ENCODE results near the gene SYVN1.
A peak's percentile ranks its signal among the peaks of the same experiment; 100 is the strongest.

The SYVN1 gene

DNA sequence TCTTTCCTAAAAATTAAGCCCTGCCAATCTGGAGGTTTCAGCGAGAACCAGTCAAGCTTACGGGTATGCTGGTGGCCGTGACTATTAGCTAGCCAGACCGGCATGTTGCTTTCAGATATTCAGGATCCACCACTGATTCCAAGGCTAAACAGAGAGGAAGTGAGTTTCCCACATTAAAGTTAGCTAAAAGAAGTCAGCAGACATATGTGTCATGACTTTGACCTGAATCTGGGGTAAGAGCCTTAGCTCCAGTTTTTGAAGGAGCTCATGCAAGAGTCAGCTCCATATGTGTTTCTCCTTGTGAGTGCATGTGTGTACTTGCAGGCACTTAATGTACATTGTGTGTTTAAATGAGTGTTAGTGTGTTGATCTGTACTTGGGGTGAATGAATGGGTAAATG, 48.9 kb downstream of the SYVN1 start:
- DNase-seq, result peak; percentile 56

DNA sequence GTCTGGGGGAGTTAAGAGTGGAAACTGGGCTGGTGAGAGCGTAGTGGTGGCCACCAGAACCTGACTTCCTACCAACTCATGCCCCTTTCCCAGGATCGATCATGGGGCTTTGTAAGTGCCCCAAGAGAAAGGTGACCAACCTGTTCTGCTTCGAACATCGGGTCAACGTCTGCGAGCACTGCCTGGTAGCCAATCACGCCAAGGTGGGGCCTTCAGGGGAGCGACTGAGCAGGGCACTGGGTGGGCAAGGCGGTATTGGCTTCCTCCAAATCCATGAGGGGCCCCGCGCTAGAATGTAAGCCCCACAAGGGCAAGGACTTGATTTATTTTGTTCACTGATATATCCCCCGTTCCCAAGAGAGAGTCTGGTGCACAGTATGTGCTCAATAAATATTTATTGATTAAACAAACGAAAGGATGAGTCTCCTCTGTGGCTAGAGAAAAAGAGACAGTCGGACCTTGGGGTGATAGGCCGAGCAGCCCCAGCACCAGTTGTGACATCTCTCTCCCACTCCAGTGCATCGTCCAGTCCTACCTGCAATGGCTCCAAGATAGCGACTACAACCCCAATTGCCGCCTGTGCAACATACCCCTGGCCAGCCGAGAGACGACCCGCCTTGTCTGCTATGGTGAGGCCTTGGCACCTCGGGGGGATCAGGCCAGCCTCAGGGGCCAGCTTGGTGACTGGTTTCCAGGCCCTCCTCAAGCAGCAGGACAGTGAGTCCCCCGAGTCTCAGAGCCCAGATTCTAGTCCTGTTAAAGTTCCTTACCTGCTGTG, 49.5 kb downstream of the SYVN1 start:
- DNase-seq, result no peak

DNA sequence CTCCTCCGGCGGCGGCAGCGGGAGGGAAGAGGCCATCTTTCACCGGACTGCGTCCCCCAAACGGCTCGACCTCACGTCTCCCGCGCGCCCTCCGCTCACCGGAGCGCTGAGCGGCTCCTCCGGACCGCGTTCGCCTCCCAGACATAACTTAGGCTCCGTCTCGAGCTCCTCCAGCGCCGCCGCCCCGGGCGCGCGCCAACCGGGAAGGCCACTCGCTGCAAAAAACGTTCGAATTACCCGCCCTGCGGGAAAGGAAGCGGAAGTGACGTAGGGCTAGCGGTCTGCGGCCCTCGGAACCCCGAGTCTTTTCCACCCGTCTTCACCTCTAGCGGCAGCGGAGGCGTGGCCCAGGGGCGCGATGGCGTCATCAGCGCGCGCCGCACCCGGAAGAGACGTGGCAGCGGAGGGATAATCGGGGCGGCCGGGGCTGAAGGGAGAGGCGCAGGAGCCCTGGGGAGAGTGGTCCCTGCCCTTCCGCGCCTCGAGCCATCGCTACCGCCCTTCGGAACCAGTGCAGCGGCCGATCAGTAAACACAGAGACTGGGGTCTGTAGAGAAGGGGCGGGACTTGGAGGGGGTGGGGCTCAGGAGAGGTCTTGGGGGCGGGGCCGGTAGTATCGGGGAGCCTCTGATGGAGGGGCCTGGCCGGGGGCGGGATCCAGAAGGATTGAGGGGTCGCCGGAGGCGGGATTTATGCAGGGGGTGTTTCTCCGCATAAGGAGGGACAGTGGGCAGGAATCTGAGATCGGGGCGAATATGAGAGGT, 50.3 kb downstream of the SYVN1 start, which contains the start of the genes CDCA5 and ZFPL1:
TSS of gene CDCA5 (minus strand) at position 207 of the 764 bp plus-strand sequence. CDS start at position 145, 62 bp downstream.
TSS of gene ZFPL1 (plus strand) at position 389 of the 764 bp plus-strand sequence. CDS start 477 bp downstream, outside the sequence.
- peak; percentile 97 for DNase-seq

DNA sequence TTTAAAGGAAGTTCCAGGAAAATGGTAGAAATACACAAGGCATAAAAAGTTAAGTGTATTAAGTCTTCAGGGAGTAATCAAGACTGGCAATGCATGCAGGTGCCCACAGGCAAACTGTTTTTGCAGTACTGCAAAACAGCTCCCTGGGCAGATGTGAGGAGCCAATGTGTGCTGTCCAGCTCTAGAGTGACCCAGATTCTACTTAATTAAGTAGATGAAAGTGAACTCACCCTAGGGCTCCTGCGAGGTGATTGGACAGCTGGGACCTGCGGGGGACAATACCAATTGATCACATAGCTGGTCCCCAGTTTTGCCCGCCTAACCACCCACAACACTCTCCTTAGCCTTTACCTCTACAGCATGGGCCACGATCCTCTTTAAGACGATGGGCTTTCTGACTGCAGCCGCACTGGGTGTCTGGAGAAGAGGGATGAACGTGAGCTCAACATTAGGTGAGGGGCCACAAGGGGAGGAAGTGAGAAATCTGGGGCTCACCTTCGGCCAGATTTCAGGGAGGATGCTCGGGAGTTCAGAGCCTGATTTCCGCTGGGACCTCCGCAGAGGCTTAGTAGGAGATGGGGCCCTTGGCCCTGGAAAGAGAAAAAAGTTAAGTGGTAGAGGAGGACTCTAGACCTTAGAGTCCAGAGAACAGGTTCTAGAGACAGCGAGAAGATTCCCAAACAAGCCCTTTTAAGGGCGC, 51.0 kb downstream of the SYVN1 start:
- DNase-seq, result no peak

DNA sequence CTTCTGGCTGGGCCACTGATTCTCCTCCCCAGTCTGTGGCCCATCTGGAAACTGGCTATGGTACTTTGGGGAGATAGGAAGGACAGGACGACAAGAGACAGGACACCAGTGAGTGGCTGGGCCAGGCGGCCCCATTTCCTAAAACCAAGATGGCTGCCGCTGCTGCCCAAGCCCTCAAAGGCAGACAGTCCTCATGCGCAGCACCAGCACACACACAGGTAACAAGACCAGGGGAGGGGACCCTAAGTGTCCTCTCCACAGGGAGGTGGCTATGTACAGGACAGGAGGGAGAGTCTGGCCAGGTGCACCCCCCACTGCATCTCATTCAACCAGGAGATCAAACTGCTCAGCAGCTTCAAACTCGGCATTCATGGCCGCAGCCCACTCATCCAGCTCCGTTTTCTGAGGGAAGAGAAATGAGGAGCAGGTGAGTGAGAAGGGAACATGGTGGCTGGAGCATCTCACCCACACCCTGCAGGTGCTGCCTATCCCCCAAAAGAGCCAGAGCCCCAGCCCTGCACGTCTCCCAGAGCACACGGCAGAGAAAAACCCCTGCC, 55.5 kb downstream of the SYVN1 start:
- DNase-seq, result no peak

DNA sequence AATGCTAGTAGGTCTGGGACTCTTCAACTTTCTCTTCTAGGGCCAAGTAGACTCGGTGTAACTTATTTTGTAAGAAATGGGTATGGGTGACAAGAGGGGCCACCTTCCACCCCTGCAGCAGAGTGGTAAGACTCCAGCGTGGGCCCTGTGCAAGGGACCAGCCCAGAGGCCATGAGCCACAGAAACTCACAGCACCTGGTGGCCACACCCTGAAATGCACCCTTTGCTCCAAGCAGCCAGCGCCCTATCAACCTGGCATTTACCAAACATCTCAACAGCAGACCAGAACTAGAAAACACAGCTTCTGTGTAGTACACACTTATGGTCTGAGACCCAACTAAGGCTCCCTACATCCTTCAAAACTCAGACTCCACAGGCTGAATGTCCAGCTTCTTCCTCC, 56.2 kb downstream of the SYVN1 start:
- peak; percentile 46 for DNase-seq

DNA sequence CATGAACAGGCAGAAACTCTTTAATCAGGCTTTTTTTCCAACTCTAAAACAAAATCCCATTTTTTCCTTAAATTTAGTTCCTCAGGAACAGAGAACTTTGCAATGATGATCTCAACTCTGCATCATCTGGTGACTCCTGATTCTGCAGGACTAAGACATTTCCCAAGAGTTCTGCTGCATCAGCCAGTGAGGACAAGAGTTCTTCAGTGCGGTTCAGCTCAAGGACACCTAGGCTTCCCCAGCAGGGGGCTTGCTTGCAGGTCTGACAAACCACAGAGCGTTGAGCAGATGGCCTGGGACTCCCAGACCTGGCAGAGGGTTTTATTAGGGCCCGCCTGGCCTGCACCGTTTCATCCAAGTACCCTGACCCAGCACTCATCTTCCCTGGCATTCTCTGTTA, 56.9 kb downstream of the SYVN1 start:
- peak; percentile 39 for DNase-seq

Measured in inflammatory macrophage treated with lipopolysaccharide for 4 hours (primary cell).